ENCODE results near the gene ROR1.

- no peak for TF ChIP-seq CTCF (IDR thresholded peaks at IDR 0.05; ENCODE audit: low read depth, low read length)
- TF ChIP-seq POLR2A (IDR thresholded peaks at IDR 0.05; ENCODE audit: extremely low read depth, insufficient read length): no peak
These were observed 195.7 kb downstream of the ROR1 start for GRCh38 chr1:63969441-63969901.
